ENCODE results near the gene FCSK.
"Not testable (repeated sequence)": the region's sequence is repeated elsewhere in the genome, so short reads cannot be mapped to it uniquely, and the experiment has no call there.

Gene FCSK

GRCh38 chr16:70524399-70524825, 70.0 kb downstream of the FCSK start:
- not testable (repeated sequence) for DNase-seq (ENCODE audit: low read depth)

- no peak for DNase-seq (ENCODE audit: low read depth)
Observed at GRCh38 chr16:70526403-70526802, 72.0 kb downstream of the FCSK start.

GRCh38 chr16:70527315-70527996, 73.1 kb downstream of the FCSK start:
- DNase-seq (ENCODE audit: low read depth) = no peak

DNA sequence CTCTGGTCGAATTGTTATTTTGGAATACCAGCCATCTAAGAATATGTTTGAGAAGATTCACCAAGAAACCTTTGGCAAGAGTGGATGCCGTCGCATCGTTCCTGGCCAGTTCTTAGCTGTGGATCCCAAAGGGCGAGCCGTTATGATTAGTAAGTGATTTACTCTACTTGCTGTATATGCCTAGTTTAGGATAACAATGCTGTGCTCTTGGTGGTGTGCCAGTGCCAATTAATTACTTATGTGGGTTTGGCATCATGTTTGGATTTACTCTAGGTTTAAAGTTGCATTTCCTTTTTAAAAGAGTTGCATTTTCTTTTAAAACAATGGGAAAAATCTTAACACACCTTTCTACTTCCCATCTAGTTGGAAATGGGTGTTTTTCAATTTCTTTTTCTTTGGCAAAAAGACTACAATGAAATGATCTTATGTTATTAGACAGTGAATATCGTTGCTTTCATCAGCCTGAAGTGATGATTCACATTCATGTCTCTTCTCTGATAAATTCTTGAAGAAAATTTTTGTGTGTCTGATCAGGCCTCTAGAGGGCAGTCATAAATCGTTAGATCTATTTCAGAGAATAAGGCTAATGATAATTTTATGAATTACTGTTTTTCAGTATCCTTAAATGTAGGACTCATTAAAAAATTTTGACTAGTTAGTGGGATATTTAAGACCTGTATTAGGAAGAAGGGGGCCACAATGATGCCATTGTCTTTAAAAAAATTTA, 74.8 kb downstream of the FCSK start:
- DNase-seq (ENCODE audit: low read depth) = no peak
